Measurements from ENCODE around the gene PCDHGB6. TPM values are rescaled to one million over a fixed set of nuclear protein-coding genes. Genes with fewer than 3 reads are reported as not detected.
"Not testable (repeated sequence)": the region's sequence is repeated elsewhere in the genome, so short reads cannot be mapped to it uniquely, and the experiment has no call there.

The PCDHGB6 gene
- total RNA-seq, 1 donor from 2014 or later, result 7.7 TPM

DNA sequence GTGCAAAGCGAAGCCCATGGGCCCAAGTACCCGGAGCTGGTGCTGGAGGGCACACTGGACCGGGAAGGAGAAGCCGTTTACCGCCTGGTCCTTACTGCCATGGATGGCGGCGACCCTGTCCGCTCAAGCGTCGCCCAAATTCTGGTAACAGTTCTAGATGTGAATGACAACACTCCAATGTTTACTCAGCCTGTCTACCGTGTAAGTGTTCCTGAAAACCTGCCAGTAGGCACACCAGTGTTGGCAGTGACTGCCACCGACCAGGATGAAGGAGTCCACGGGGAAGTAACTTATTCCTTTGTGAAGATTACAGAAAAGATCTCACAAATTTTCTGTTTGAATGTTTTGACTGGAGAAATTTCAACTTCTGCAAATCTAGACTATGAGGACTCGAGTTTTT lies 33.2 kb upstream of the PCDHGB6 start:
- Histone ChIP-seq H3K36me3 (no peaks in the 10 kb centered on the region), H3K4me3 (no peak overlapping the region), H3K4me1 (no peaks in the 10 kb centered on the region), H3K27ac (no peak overlapping the region), H3K9me3 (peaks cover 74% of the 10 kb centered on the region), H3K27me3 (ENCODE audit: low read depth) (peaks cover 22% of the 10 kb centered on the region)
- DNase-seq (no peak), ATAC-seq (no peak)
- intact Hi-C loops (cut with DNase I), result no loop called here
- TF ChIP-seq, protein P1, sequence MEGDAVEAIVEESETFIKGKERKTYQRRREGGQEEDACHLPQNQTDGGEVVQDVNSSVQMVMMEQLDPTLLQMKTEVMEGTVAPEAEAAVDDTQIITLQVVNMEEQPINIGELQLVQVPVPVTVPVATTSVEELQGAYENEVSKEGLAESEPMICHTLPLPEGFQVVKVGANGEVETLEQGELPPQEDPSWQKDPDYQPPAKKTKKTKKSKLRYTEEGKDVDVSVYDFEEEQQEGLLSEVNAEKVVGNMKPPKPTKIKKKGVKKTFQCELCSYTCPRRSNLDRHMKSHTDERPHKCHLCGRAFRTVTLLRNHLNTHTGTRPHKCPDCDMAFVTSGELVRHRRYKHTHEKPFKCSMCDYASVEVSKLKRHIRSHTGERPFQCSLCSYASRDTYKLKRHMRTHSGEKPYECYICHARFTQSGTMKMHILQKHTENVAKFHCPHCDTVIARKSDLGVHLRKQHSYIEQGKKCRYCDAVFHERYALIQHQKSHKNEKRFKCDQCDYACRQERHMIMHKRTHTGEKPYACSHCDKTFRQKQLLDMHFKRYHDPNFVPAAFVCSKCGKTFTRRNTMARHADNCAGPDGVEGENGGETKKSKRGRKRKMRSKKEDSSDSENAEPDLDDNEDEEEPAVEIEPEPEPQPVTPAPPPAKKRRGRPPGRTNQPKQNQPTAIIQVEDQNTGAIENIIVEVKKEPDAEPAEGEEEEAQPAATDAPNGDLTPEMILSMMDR (IDR thresholded peaks at IDR 0.05), result no peak

DNA sequence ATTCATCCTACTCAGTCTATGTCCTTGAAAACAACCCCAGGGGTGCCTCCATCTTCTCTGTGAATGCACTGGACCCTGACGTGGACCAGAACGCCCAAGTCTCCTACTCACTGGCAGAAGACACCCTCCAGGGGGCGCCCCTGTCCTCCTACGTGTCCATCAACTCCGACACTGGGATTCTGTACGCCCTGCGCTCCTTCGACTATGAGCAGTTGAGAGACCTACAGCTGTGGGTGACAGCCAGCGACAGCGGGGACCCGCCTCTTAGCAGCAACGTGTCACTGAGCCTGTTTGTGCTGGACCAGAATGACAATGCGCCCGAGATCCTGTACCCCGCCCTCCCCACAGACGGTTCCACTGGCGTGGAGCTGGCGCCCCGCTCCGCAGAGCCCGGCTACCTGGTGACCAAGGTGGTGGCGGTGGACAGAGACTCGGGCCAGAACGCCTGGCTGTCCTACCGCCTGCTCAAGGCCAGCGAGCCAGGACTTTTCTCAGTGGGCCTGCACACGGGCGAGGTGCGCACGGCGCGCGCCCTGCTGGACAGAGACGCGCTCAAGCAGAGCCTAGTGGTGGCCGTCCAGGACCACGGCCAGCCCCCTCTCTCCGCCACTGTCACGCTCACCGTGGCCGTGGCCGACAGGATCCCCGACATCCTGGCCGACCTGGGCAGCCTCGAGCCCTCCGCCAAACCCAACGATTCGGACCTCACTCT lies 32.2 kb upstream of the PCDHGB6 start:
- H3K36me3 ChIP-seq, DNase-seq: not testable (repeated sequence)
- peaks cover 73% of the 10 kb centered on the region for H3K9me3 ChIP-seq

DNA sequence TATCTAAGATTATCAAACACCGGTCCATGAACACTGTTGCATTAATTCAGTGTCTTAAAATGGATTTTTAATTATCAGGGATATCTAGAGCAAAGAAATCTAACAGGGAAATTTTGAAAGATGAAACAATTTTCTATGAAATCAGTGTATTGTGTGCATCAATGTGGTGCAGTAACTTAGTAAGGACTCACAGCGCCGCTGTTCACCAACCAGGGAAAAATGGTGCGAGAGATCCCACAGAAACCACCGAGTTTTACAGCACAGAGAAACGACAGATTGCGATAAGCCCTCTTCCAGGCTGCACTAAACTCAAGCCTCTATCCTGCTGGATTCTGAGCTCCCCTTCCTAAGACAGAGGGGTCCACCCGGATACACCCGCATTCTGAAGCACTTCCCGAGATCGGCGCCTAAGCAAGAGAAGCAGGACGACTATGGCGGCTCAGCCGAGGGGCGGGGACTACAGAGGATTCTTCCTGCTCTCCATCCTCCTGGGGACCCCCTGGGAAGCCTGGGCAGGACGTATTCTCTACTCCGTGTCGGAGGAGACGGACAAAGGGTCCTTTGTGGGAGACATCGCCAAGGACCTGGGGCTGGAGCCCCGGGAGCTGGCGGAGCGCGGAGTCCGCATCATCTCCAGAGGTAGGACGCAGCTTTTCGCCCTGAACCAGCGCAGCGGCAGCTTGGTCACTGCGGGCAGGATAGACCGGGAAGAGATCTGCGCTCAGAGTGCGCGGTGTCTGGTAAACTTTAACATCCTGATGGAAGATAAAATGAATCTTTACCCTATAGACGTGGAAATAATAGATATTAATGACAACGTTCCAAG lies 25.1 kb upstream of the PCDHGB6 start, which contains the start of gene PCDHGA7:
PCDHGA7 (plus strand) TSS at position 274 of the 826 bp plus-strand sequence; CDS start at position 432, 158 bp downstream.
- H3K4me1 ChIP-seq, result no peaks in the 10 kb centered on the region
- H3K4me3 ChIP-seq, result peak within 1 kb of the TSS; percentile 18
- H3K27ac ChIP-seq, result no peak within 1 kb of the TSS
- ATAC-seq (no peak), DNase-seq (no peak)
- peaks cover 7% of the 10 kb centered on the region for H3K27me3 ChIP-seq (ENCODE audit: low read depth)
- TF ChIP-seq, protein P1 (IDR thresholded peaks at IDR 0.05), result no peak
- intact Hi-C loops (cut with DNase I), result no loop called here
- H3K9me3 ChIP-seq, result peaks cover 83% of the 10 kb centered on the region
- H3K36me3 ChIP-seq, result no peaks in the 10 kb centered on the region

More for the DNA sequence above, 32.2 kb upstream of the PCDHGB6 start:
- H3K4me1 ChIP-seq; intact Hi-C loops (cut with DNase I); H3K4me3 ChIP-seq; ATAC-seq; H3K27ac ChIP-seq: not testable (repeated sequence)
- H3K27me3 ChIP-seq (ENCODE audit: low read depth), result peaks cover 16% of the 10 kb centered on the region

DNA sequence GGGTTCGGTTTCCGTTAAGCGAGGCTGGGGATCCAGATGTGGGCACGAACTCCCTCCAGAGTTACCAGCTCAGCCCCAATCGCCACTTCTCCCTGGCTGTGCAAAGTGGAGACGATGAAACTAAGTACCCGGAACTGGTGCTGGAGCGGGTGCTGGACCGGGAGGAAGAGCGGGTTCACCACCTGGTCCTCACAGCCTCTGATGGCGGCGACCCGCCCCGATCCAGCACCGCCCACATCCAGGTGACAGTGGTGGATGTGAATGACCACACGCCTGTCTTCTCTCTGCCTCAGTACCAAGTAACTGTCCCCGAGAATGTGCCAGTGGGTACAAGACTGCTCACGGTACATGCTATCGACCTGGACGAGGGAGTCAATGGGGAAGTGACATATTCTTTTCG lies 24.5 kb upstream of the PCDHGB6 start:
- H3K9me3 ChIP-seq, result peaks cover 79% of the 10 kb centered on the region
- no peaks in the 10 kb centered on the region for H3K36me3 ChIP-seq
- peaks cover 7% of the 10 kb centered on the region for H3K27me3 ChIP-seq (ENCODE audit: low read depth)
- no peak overlapping the region for H3K27ac ChIP-seq
- ATAC-seq (no peak), DNase-seq (no peak)
- H3K4me1 ChIP-seq, result no peaks in the 10 kb centered on the region
- intact Hi-C loops (cut with DNase I), result no loop called here
- H3K4me3 ChIP-seq, result no peak overlapping the region
- TF ChIP-seq, protein P1 (IDR thresholded peaks at IDR 0.05), result no peak

DNA sequence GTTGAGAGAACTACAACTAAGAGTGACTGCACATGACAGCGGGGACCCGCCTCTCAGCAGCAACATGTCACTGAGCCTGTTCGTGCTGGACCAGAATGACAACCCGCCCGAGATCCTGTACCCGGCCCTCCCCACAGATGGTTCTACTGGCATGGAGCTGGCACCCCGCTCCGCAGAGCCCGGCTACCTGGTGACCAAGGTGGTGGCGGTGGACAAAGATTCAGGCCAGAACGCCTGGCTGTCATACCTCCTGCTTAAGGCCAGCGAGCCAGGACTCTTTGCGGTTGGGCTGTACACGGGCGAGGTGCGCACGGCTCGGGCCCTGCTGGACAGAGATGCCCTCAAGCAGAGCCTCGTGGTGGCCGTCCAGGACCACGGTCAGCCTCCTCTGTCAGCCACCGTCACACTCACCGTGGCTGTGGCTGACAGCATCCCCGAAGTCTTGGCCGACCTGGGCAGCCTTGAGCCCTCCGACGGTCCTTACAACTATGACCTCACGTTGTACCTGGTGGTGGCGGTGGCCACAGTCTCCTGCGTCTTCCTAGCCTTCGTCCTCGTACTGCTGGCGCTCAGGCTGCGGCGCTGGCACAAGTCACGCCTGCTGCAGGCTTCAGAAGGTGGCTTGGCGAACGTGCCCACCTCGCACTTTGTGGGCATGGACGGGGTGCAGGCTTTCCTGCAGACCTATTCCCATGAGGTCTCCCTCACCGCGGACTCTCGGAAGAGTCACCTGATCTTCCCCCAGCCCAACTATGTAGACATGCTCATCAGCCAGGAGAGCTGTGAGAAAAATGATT lies 23.2 kb upstream of the PCDHGB6 start:
- H3K4me3 ChIP-seq, result no peak overlapping the region
- TF ChIP-seq, protein P1 (IDR thresholded peaks at IDR 0.05), result no peak
- peaks cover 10% of the 10 kb centered on the region for H3K27me3 ChIP-seq (ENCODE audit: low read depth)
- no peaks in the 10 kb centered on the region for H3K36me3 ChIP-seq
- intact Hi-C loops (cut with DNase I), result no loop called here
- no peak overlapping the region for H3K27ac ChIP-seq
- DNase-seq, result no peak
- H3K4me1 ChIP-seq, result no peaks in the 10 kb centered on the region
- no peak for ATAC-seq
- peaks cover 86% of the 10 kb centered on the region for H3K9me3 ChIP-seq

Data from lower lobe of right lung (tissue), 2 donors.